ENCODE results near the gene CARHSP1.

The CARHSP1 gene

DNA sequence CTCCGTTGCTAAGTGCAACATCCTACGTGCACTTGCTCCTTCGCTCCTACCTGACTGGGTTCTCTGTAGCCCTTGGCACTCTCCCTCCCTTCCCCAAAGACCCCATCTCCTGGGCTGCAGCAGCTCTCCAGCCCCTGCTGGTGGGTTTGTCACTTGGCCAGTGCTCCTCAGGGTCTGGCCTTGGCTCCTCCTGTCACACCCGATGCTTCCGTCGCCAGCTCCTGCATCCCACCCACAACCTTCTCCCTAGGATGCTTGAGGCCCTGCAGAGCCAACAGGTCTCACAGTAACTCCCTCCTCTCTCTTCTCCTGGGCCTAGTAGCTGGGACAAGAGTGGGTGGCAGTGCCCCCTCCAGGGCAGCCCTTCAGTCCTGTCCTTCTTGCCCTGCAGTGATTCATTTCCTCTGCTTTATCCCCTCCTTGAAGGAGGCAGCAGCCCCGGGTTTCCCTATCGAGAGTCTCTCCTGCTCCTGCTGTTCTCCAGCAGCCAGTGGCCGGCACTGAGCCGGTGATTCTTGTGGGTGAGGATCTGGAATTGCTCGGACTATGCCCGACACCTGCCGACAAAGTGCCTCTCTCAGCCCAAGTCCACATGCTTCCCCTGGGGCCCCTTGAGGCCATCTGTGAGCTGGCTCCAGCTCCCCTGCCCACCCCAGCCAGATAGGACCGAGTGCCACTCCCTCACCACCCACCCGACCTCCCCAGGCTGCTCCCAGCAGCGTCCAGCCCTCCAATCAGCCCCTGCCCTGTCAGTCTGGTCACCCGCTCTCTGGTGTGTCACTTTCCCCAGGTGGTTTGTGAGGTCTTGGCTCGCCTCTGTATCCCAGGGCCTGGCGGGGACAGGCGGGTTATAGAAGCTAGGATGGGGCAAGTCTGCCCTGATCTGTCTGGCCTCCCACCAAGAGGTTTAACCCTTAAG, 17.1 kb upstream of the CARHSP1 start:
- Histone ChIP-seq H3K9me3 (ENCODE audit: control insufficient read depth, low read length) (no peaks in the 10 kb centered on the region), H3K4me1 (ENCODE audit: control insufficient read depth, insufficient read depth, low read depth, low read length) (peaks cover 35% of the 10 kb centered on the region), H2AK5ac (ENCODE audit: low read length, severe bottlenecking) (no peak overlapping the region), H3K4ac (ENCODE audit: low read depth in 1 of 2, low read length in 2 of 2) (peak overlapping the region in 1 of 2 experiments; percentile 47), H3K23ac (ENCODE audit: low read length in 2 of 2) (peak overlapping the region in 1 of 2 experiments; percentile 83), H3K14ac (ENCODE audit: low read length in 2 of 2) (peak overlapping the region in 1 of 2 experiments; percentile 32), H4K91ac (ENCODE audit: low read length) (peak overlapping the region; percentile 34), H3K18ac (ENCODE audit: low read depth in 1 of 2, low read length in 2 of 2) (peak overlapping the region in 1 of 2 experiments; percentile 58), H2BK12ac (ENCODE audit: low read length in 2 of 2) (peak overlapping the region; percentile 0 to 14), H3K4me3 (ENCODE audit: insufficient read depth in 1 of 2, low read depth in 1 of 2, low read length in 2 of 2) (no peak overlapping the region), H3K27ac (ENCODE audit: low read length, poor library complexity, severe bottlenecking) (no peak overlapping the region), H2BK120ac (ENCODE audit: low read depth, low read length) (no peak overlapping the region), H3K27me3 (ENCODE audit: control insufficient read depth in 1 of 2, insufficient read depth in 1 of 2, low read length in 2 of 2) (no peaks in the 10 kb centered on the region), H3K4me2 (ENCODE audit: low read length, poor library complexity, severe bottlenecking) (peak overlapping the region; percentile 12), H3K79me1 (replicated peaks; ENCODE audit: low read length, poor library complexity, severe bottlenecking) (peaks cover 18% of the 10 kb centered on the region), H2BK5ac (ENCODE audit: low read depth, low read length, poor library complexity, severe bottlenecking) (no peak overlapping the region), H4K8ac (ENCODE audit: low read length) (no peak overlapping the region), H2AFZ (ENCODE audit: low read depth, low read length) (no peak overlapping the region), H3K36me3 (ENCODE audit: control insufficient read depth in 1 of 2, insufficient read depth in 2 of 2, low read depth in 1 of 2, low read length in 2 of 2) (peaks cover 26 to 33% of the 10 kb centered on the region in 2 experiments), H2BK15ac (ENCODE audit: low read depth, poor library complexity, severe bottlenecking) (no peak overlapping the region), H3K9ac (ENCODE audit: low read length) (no peak overlapping the region)
- peak; percentile 59 for DNase-seq
- WGBS = 45% methylated on average over 19 of the region's 20 CpGs

- no peak overlapping the region for H3K23ac ChIP-seq (ENCODE audit: low read length in 2 of 2)
- peaks cover 39% of the 10 kb centered on the region for H3K4me1 ChIP-seq (ENCODE audit: control insufficient read depth, insufficient read depth, low read depth, low read length)
- no peak overlapping the region for H3K4me3 ChIP-seq (ENCODE audit: insufficient read depth in 1 of 2, low read depth in 1 of 2, low read length in 2 of 2)
- H2AFZ ChIP-seq (ENCODE audit: low read depth, low read length) = no peak overlapping the region
- H2AK5ac ChIP-seq (ENCODE audit: low read length, severe bottlenecking) = peak overlapping the region; percentile 31
- DNase-seq = no peak
- no peak overlapping the region for H3K9ac ChIP-seq (ENCODE audit: low read length)
- H3K79me1 ChIP-seq (replicated peaks; ENCODE audit: low read length, poor library complexity, severe bottlenecking) = peaks cover 7% of the 10 kb centered on the region
- H4K91ac ChIP-seq (ENCODE audit: low read length) = peak overlapping the region; percentile 69
- no peak overlapping the region for H2BK120ac ChIP-seq (ENCODE audit: low read depth, low read length)
- no peak overlapping the region for H3K27ac ChIP-seq (ENCODE audit: low read length, poor library complexity, severe bottlenecking)
- H3K18ac ChIP-seq (ENCODE audit: low read depth in 1 of 2, low read length in 2 of 2) = no peak overlapping the region
- H2BK15ac ChIP-seq (ENCODE audit: low read depth, poor library complexity, severe bottlenecking) = peak overlapping the region; percentile 33
- no peak overlapping the region for H4K8ac ChIP-seq (ENCODE audit: low read length)
- WGBS = 95% methylated on average over 17 of the region's 17 CpGs
- H3K9me3 ChIP-seq (ENCODE audit: control insufficient read depth, low read length) = no peaks in the 10 kb centered on the region
- H3K14ac ChIP-seq (ENCODE audit: low read length in 2 of 2) = no peak overlapping the region
- no peak overlapping the region for H2BK5ac ChIP-seq (ENCODE audit: low read depth, low read length, poor library complexity, severe bottlenecking)
- peaks cover 8 to 9% of the 10 kb centered on the region in 2 experiments for H3K36me3 ChIP-seq (ENCODE audit: control insufficient read depth in 1 of 2, insufficient read depth in 2 of 2, low read depth in 1 of 2, low read length in 2 of 2)
- H2BK12ac ChIP-seq (ENCODE audit: low read length in 2 of 2) = peak overlapping the region; percentile 40 to 80
- no peaks in the 10 kb centered on the region for H3K27me3 ChIP-seq (ENCODE audit: control insufficient read depth in 1 of 2, insufficient read depth in 1 of 2, low read length in 2 of 2)
- no peak overlapping the region for H3K4ac ChIP-seq (ENCODE audit: low read depth in 1 of 2, low read length in 2 of 2)
- no peak overlapping the region for H3K4me2 ChIP-seq (ENCODE audit: low read length, poor library complexity, severe bottlenecking)
Observed at GRCh38 chr16:8882725-8883377, 14.0 kb upstream of the CARHSP1 start.

- Histone ChIP-seq H3K36me3 (ENCODE audit: control insufficient read depth in 1 of 2, insufficient read depth in 2 of 2, low read depth in 1 of 2, low read length in 2 of 2) (peaks cover 2% of the 10 kb centered on the region in 2 experiments), H3K27ac (ENCODE audit: low read length, poor library complexity, severe bottlenecking) (no peak within 1 kb of the TSS), H3K4me3 (ENCODE audit: insufficient read depth in 1 of 2, low read depth in 1 of 2, low read length in 2 of 2) (no peak within 1 kb of the TSS), H3K79me1 (replicated peaks; ENCODE audit: low read length, poor library complexity, severe bottlenecking) (peaks cover 3% of the 10 kb centered on the region), H3K9me3 (ENCODE audit: control insufficient read depth, low read length) (no peaks in the 10 kb centered on the region), H3K27me3 (ENCODE audit: control insufficient read depth in 1 of 2, insufficient read depth in 1 of 2, low read length in 2 of 2) (no peaks in the 10 kb centered on the region), H2AK5ac (ENCODE audit: low read length, severe bottlenecking) (peak within 1 kb of the TSS; percentile 25), H3K4me2 (ENCODE audit: low read length, poor library complexity, severe bottlenecking) (no peak within 1 kb of the TSS), H3K4me1 (ENCODE audit: control insufficient read depth, insufficient read depth, low read depth, low read length) (peaks cover 43% of the 10 kb centered on the region), H3K9ac (ENCODE audit: low read length) (no peak within 1 kb of the TSS), H2BK12ac (ENCODE audit: low read length in 2 of 2) (peak within 1 kb of the TSS; percentile 40 to 91), H3K14ac (ENCODE audit: low read length in 2 of 2) (no peak within 1 kb of the TSS), H2BK15ac (ENCODE audit: low read depth, poor library complexity, severe bottlenecking) (peak within 1 kb of the TSS; percentile 33), H4K8ac (ENCODE audit: low read length) (peak within 1 kb of the TSS; percentile 31), H3K23ac (ENCODE audit: low read length in 2 of 2) (no peak within 1 kb of the TSS), H2AFZ (ENCODE audit: low read depth, low read length) (no peak within 1 kb of the TSS), H3K18ac (ENCODE audit: low read depth in 1 of 2, low read length in 2 of 2) (peak within 1 kb of the TSS in 1 of 2 experiments; percentile 28), H4K91ac (ENCODE audit: low read length) (peak within 1 kb of the TSS; percentile 69), H3K4ac (ENCODE audit: low read depth in 1 of 2, low read length in 2 of 2) (no peak within 1 kb of the TSS), H2BK5ac (ENCODE audit: low read depth, low read length, poor library complexity, severe bottlenecking) (no peak within 1 kb of the TSS), H2BK120ac (ENCODE audit: low read depth, low read length) (no peak within 1 kb of the TSS)
- no peak for DNase-seq
- WGBS = 83% methylated on average over 10 of the region's 10 CpGs
Observed at GRCh38 chr16:8882041-8882617, 13.3 kb upstream of the CARHSP1 start, which contains the start of gene LITAFD. Gene LITAFD (plus strand): TSS chr16:8882351. CDS start chr16:8884356, 2,005 bp downstream.

All from mesenchymal stem cell (in vitro differentiated cells and primary cell).